HTERT RPE-1 (cell line): ENCODE measurements around the gene FKBP4.

ENCODE experiments used
- in situ Hi-C: fragments of 300-500 bp; cut with MboI; formaldehyde crosslinking; loops from 4 replicates; pipeline ENCODE4 v1.14.3; 2020; ENCODE audit warnings: low sequenced_read_pairs

FKBP4 gene

DNA sequence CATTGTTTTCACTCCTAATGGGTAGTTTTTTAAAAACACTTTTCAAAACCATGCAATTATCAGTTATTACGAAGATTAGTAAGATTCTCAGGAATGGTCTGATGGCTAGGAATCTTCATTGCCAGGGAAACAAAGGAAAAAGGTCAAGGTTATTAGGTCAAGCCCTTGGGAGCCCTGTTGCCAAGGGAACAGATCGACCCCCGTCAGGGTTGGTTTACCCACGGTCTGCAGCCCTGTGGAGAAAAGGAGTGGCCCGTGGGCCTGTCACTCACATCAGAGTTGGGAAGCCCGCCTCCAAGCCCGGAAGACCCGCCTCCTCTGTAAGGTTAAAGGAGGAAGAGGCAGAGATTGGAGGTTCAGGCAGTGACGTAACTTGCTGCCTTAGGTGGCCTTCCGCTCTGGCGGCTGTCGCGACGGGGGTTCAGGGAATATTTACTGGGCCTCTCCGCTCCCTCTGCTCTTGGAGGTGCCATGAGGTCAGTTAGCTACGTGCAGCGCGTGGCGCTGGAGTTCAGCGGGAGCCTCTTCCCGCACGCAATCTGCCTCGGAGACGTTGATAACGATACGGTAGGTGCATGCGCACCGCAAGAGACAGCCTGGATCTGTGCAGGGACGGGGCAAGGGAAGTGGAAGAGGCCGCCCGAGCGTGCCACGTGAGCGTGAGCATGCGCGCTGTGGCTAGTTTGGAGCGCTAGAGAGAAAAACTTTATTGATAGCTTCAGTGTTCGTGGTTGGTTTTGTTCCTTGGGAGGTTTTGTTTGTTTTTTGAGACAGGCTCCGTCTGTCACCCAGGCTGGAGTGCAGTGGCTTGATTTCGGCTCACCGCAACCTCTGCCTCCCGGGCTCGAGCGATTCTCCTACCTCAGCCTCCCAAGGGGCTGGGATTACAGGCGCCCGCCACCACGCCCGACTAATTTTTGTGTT, 17.8 kb downstream of the FKBP4 start, which contains the start of gene ITFG2:
Gene ITFG2, plus strand, starts transcription at position 379 of the 924 bp plus-strand sequence. Its CDS starts 93 bp downstream, at position 472.
- in situ Hi-C loops = no loop called here

DNA sequence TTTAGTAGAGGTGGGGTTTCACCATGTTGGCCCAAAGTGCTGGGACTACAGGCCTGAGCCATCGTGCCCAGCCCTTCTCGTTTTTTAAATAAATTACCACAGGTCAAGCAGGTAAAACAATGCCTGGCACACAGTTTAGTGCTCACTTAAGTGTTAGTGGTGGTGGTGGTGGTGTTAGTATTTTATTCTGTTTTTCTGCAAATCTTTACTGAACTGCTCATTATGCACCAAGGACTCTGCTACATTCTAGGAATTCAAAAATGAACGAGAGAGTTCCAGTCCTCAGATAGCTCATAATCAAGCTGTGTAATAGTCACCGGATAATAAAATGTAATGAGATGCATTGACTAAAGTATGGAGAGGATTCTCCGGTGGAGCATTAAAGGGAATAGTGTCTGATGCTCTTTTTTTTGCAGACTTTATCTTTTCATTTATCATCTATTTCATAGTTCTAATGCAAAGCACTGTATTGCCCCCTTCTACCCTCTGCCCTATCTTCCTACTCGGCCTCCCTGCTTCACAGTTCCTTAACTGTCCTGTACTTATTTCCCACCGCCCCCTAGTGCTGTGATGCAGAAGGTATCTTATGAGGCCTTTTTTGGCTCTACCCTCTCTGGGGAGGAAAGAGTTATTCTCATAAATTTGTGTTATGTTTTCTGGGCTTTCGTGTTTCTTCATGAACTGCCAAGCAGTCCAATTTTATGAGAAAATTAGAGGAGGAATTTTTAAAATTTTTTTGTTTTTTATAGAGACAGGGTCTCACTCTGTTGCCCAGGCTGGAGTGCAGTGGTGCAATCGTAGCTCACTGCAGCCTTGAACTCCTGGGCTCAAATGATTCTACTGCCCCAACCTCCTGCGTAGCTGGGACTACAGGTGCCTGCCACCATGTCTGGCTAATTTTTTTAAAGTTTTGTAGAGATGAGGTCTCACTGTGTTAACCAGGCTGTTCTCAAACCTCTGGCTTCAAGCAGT, 18.7 kb downstream of the FKBP4 start:
- in situ Hi-C loops = no loop called here

DNA sequence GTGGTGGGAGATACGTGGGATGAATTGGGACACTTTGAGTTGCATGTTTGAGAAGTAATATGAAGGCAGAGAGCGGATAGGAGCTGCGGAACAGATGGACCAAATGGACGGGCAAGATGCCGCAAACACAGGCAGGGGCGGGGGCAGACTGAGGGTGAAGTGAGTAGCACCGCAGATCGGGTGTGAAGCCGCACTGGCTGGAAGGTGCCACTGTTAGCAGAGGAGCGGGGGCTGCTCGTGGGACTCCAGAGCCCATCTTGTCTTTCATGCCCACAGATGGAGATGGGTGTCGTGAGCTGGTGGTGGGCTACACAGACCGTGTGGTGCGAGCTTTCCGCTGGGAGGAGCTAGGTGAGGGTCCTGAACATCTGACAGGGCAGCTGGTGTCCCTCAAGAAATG, 25.0 kb downstream of the FKBP4 start:
- in situ Hi-C loops = no loop called here

DNA sequence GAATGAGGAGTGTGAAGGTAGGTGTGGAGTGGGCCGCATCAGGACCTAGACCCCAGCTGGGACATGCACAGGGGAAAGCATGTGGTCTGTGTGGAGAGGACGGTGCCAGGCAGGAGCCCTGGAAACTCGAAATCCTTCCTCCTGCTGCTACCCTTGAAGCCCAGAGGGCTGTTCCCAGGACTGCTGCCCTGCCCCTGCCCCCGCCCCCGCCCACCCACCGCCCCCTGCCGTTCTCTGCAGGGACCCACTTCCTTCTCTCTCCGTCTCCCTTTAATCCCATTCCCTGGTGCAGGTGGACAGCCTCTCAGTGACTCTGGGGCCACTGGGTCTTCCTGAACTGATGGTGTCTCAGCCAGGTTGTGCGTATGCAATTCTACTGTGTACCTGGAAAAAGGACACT, 25.7 kb downstream of the FKBP4 start:
- in situ Hi-C loops = no loop called here

DNA sequence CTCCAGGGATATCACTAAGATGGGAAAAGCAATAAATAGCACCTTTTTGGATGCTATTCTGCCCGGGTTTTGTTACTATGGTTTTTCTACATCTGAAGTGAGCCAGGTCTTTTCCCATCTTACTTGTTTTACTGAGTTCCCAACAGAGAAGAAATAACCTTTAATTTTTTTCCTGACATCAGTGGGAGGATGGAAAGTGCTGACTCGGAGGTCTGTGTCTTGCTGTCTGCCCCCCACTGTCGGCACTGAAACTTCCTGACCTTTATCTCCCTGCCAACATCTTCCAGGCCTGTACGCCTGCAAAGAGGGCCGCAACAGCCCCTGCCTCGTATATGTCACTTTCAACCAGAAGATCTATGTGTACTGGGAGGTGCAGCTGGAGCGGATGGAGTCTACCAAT, 28.7 kb downstream of the FKBP4 start:
- in situ Hi-C loops = no loop called here

DNA sequence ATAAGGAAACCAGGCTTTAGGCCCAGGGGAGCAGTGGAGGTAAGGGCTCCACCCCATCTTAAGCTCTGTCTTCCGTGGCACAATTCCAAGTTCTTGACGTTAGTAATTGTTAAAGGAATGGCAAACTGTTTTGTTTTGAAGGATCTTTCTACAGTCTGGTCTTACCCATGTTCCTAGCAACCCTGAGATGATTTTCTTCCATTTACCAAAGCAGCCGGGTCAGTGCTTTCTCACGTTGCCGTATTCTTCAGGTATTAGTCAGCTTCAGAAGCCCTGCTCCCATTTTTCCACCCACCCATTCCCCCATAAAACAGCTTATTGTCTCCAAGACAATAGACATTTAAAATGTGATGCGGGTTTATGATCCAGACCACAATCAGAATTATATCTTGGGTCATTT, 29.8 kb downstream of the FKBP4 start:
- in situ Hi-C loops = no loop called here

DNA sequence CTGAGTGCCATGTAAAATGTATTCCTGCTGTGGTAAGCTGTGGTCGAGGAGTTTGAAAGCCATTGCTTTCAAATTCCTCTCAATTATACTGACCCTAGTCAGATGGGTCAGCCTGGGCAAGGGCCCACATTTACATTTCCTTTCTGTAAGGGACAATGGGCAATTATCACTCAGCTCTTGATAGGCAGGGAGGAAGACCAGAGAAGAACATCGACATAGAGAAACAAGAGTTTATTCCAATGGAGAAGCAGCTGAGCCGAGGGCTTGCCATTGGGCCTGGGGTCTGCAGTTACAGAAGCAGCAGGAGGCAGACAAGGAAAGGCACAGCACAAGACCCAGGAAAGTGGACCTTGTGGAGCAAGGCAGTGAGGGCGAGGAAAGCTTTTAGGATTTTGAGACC, 30.4 kb downstream of the FKBP4 start:
- in situ Hi-C loops = no loop called here

DNA sequence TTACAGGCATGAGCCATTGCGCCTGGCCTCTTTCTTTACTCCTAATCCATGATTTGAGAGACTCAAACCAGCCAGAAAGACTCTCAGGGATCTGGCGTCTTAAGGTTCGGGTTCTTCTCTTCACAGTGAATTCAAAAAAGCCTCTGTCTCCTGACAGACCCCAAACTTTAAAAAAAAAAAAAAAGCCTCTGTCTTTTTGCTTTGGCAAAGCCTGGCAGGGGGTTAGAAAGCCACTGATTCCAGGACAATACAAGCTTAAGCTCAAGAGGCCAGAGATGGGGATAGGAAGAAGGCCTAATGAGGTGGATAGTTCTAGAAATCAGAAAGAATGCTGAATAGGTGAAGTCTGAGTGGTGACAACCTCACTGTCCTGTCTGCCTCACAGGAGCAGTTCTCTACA, 31.3 kb downstream of the FKBP4 start:
- in situ Hi-C loops = no loop called here

DNA sequence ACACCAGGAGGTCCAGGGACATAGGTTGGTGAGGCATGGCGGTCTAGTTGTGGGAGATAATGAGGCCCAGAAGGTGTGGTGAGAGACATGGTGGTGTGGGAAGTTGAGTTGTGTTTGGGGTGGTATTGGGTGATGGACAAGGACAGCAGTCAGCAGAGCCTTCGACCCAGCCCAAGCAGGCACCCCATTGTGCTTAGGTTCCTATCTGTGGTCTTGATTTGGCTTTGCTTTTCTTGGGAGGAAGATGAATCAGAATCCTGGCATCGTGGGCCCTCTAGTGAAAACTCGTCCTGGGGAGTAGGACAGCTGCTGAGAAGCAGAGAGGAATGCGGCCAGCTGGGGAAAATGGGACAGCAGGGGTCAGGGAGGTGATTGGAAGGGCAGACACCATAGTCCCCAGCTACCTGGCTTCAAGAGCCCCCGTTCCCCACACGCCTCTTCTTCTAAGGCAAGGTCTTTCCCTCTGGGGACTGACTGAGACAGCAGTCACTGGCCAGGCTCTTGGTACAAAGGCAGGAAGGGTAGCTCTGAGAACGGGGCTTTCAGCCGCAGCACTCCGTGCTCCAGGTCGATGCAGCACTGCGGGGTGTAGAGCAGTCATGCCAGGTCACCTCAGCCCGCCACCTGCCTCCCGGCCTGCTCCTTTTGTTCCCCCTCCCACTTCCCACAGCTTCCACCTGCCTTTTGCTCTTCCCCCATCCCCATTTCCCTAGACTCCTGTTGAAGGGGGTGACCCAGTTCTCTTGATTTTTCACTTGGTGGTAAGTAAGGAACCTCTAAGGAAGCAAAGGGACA, 32.1 kb downstream of the FKBP4 start:
- in situ Hi-C loops = no loop called here

DNA sequence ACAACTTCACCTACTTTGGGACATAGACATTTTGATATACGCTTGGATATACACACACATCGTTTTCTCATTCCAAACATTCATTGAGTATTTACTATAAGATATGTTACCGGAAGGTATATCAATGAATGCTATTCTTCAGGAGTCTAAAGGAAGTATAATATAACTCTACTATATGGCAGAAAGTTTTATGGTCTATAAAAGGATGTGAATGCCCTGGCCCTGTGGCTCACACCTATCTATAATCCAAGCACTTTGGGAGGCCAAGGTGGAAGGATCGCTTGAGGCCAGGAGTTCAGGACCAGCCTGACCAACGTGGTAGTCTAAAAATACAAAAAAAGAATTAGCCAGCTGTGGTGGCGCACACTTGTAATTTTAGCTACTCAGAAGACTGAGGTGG, 34.5 kb downstream of the FKBP4 start:
- in situ Hi-C loops = no loop called here

DNA sequence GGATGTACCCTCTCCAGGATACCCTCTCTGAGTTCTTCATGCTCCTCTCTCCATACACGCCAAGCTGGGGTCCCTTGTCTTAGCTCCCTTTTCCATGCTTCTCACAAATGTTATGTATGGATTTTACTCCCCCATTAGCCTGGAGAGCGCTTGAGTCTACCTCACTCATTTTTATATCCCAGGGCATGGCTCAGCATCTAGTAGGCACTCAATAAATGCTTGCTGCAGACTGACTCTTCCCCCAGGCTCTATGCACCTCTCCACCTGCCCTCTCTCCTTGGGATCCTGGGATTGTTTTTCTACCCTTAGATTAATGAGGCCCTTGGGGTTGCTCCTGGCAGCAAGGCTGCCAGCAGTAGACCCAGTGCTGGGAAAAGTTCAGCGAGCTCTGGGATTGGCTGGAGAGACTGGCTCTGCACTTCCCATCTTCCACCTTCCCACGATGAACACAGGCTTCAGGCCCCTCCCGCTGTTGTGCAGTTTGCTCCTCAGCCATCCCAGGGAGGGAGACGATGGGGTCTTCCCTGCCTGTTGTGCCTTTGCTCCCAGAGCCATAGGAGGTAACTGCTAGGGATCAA, 37.9 kb downstream of the FKBP4 start:
- in situ Hi-C loops = no loop called here

DNA sequence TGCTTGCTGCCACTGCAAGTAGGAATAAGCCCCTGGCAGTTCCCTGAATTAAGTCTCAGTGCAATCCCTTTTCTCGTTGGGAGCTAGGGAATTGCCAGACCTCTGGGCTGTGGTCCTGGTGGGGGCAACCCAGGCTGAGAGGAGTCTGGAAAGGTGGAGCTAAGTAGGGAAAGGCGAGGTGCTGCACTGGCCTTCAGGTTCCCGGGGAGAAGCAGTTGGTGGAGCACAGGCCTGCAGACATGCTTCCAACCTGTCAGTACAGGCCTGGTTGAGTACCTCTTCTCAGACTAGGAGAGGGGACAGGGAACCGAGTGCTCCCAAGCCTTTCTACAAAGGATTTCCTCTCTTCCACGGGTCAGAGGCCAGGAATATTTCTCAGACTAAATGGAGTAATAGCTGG, 38.6 kb downstream of the FKBP4 start:
- in situ Hi-C loops = no loop called here

DNA sequence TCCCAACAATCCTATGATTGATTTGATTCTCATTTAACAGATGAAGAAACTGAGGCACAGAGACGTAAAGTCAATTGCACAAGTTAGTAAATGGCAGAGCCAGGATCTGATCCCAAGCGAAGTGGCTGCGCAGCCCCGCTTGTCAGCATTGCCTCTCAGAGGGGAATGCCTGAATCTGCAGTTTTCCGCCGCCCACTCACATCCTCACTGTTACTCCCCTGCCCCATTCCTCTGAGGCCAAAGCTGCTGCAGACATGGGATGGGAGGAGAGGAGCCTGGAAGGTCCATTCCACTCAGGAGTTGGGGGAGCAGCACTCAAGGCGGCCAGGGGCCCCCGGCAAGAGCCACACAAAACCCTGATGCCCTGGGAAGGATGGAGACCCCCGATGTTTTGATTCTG, 39.0 kb downstream of the FKBP4 start:
- in situ Hi-C loops = no loop called here

DNA sequence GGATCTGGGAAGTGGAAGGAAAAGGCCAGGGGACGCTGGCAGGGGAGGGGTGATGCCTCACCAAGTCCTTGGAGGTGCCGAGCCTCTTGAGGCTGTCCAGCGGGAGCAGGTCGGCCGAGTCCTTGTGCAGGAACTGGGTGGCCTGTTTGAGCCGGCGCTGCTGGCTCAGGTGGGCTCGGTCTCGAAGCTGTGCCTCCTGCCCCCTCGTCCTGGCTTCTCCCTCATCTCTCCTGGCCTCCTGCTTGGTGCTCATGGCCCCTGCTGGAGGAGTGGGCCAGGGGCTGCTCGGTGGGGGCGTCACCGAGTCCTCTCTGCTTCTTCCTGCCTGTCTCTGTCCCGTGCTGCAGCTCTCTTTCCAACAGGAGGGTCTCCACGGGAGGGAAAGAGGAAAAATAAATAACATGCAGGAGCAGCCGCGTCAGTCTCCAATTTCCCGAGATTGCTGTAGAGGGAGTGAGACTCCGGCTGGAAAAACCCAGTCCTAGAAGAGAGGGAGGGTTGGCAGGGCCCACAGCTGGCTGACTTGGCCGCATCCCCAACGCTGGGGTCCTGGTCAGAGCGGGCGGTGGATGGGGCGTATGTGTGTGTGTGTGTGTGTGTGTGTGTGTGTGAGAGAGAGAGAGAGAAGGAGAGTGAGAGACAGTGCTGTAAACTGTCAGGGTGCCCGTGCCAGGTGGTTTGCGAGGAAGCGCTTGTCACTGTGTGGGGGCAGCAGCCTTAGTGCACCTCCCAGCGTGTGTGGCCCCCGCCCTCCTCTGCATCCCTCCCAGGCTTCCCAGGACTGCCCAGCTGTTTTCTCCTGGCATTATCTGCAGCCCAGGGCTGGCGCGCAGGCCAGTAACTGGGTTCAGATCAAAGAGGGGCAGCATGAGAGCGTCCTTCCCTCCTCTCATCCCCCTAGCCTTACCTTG, 40.1 kb downstream of the FKBP4 start, which contains the start of gene NRIP2:
Gene NRIP2, minus strand, starts transcription at position 455 of the 911 bp plus-strand sequence. Its CDS starts 52 bp downstream, at position 403.
- in situ Hi-C loops = no loop called here

DNA sequence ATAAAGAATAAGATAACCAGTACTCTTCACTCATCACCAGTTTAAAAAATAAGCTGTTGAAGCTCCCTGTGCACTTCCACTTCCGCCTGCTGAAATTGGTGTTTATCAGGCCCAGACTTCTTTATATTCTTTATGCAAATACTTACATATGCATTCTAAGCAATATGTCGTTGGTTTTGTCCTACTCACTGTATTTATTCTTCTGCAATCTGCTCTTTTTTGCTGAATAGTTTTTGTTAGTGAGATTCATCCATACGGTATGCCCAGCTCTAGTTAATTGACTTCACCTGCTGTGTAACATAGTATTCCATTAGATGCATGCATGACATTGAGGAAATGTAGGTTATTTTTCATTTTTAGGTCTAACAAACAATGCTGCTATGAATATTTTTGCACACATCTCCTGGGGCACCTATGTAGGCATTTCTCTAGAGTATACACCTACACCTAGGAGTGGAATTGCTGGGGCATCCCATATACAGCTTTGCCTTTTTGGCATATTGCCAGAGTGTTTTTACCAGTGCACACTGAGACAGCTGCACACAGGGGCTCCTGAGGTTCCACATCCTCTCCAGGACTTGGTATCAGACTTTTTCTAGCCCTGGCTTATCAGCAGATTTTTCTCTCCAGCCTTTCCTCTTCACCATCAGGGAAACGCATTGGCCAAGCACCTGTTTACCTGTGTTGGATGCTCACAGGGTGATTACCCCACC, 41.1 kb downstream of the FKBP4 start:
- in situ Hi-C loops = no loop called here

DNA sequence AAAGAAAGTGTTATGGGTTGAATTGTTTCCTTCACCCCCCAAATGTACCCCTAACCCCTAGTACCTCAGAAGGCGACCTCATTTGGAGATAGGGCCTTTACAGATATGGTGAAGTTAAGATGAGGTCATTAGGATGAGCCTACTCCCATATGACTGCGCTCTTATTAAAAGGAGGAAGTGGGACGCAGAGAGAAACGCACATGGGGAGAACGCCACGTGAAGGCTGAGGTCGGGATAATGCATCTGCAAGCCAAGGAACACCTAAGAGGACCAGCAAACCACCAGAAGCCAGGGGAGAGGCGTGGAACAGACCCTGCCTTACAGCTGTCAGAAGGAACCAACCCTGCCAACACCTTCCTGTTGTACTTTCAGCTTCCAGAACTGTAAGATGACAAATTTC, 41.8 kb downstream of the FKBP4 start:
- in situ Hi-C loops = no loop called here

DNA sequence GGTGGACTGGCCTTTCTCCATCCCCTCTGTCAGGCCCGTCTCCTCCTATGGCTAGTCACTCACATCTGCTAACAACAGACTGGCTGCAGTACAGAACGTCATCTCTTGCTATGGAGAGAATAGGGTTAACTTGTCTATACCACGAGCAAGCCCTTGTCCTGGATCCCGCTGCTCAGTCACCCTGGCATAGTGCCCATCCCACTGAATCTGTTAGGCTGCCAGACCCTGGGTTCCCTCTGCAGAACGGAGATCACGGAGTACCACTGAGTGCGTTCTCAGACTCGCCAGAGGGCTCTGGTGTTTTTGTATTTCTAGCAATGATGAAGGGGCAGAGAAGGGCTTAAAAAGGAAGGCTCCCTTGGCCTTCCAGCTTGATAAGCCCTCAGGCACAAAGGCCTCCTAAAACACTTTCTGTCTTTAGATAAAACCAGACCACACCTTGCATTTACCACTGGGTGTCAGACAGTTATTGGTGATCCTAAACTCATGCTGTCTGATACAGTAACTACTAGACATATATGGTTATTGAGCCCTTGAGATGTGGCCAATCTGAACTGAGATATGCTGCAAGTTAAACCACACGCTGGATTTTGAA, 46.4 kb downstream of the FKBP4 start:
- in situ Hi-C loops = no loop called here

DNA sequence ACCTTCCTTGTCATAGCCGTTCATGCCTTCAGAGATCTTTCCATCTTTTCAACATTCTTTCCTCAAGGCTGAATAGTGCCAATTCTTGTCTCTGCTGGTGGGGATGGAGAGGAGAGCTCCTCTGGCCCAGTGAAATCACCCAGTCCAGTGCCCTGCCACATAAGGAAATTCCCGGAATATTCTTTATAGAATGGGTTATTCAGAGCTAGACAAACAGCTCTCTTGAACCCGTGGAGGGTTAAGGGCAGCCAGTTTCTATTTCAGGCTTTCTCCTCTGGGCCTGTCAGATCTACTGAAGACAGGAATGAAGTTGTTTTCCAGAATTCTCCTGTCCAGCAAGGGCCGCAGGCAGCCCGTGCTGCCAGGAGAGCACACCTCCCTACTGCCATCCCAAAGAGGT, 48.2 kb downstream of the FKBP4 start:
- in situ Hi-C loops = no loop called here
